AG04450 (cell line): ENCODE measurements around the gene DEGS2. TPM values are rescaled to one million over a fixed set of nuclear protein-coding genes. Genes with fewer than 3 reads are reported as not detected.

Experiments
- CTCF ChIA-PET: fragments of 300-600, 350-600 bp; formaldehyde crosslinking; extraction: SDS; loops from one replicate; lab custom pipeline; 2022; ENCODE audit warnings: antibody characterized with exemption, inconsistent platforms; lab: Charles Lee
- POLR2A ChIA-PET: fragments of 350-600 bp; formaldehyde crosslinking; extraction: SDS; loops from one replicate; lab custom pipeline; 2021; ENCODE audit warnings: antibody characterized with exemption, inconsistent platforms; lab: Yijun Ruan, JAX
- DNase-seq: peaks from one replicate; pipeline ENCODE4 v3.0.0-alpha.2; 2011; ENCODE audit warnings: low read depth, low spot score
- H3K27ac ChIP-seq: one replicate; pipeline ENCODE4 v1.5.1; 2012; ENCODE audit warnings: low read depth, low read length, control low read depth
- H3K27me3 ChIP-seq: one replicate; pipeline ENCODE4 v1.6.0; 2012; ENCODE audit warnings: low read length; ENCODE audit not compliant: control insufficient read depth, insufficient read depth
- H3K4me3 ChIP-seq: 2 replicates; pipeline ENCODE4 v1.5.1; 2011; ENCODE audit warnings: mild to moderate bottlenecking, low read depth, low read length, control low read depth
- H3K9me3 ChIP-seq: 2 replicates; pipeline ENCODE4 v1.5.1; 2012; ENCODE audit warnings: low read length; ENCODE audit not compliant: control insufficient read depth, insufficient read depth
- polyA plus RNA-seq: library from polyadenylated mRNA; depleted of rRNA; stranded (reverse); fragments of >200 nt; gene quantifications from 2 replicates; pipeline ENCODE4 v1.2.3, GENCODE V29; 2011
- TF ChIP-seq, protein P1 (sequence below): IDR thresholded peaks from 2 replicates; pipeline ENCODE4 v1.5.1; 2011; ENCODE audit warnings: low read depth, low read length, control low read depth, inconsistent platforms

The DEGS2 gene
- polyA plus RNA-seq, 1 experiment: not detected

DNA sequence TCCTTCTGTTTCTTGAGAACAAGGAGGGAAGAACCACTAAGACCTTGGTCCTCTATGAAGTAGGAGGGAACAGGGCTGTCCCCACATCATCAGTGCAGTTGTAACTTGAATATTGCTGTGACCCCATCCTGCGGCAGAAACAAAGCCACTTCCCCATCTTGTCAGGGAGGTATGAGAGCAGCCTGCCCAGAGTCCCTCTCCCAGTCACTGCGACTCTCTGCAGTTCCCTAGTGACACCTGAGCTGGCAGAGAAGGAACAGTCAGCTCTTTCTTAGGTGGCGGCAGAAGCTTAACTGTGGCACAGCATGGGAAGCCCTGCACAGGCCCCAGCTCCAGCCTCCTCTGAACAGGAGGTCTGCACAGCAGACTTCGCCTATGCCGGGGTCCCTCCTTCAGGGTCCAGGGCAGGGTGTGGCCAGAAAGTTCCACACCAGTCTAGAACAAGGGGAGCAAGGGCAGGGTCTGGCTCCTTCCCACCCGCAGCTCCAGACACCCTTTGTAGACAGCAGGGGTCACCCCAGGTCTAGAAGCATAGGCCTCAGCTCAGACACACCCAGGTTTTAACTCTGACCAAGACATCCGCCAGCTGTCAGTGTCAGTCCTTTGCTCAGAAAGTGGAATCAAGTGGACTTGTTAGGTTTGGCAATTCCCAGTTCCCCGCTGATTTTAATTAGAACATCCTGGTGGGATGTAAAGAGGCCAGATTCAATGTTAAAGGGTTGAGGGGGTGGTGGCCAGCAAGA is 36.8 kb downstream of the DEGS2 start:
- no peaks in the 10 kb centered on the region for H3K9me3 ChIP-seq
- no peak for DNase-seq
- no peak overlapping the region for H3K4me3 ChIP-seq
- H3K27me3 ChIP-seq: no peaks in the 10 kb centered on the region
- TF ChIP-seq, protein P1, sequence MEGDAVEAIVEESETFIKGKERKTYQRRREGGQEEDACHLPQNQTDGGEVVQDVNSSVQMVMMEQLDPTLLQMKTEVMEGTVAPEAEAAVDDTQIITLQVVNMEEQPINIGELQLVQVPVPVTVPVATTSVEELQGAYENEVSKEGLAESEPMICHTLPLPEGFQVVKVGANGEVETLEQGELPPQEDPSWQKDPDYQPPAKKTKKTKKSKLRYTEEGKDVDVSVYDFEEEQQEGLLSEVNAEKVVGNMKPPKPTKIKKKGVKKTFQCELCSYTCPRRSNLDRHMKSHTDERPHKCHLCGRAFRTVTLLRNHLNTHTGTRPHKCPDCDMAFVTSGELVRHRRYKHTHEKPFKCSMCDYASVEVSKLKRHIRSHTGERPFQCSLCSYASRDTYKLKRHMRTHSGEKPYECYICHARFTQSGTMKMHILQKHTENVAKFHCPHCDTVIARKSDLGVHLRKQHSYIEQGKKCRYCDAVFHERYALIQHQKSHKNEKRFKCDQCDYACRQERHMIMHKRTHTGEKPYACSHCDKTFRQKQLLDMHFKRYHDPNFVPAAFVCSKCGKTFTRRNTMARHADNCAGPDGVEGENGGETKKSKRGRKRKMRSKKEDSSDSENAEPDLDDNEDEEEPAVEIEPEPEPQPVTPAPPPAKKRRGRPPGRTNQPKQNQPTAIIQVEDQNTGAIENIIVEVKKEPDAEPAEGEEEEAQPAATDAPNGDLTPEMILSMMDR: no peak
- POLR2A ChIA-PET: no interaction called here
- CTCF ChIA-PET: no interaction called here
- H3K27ac ChIP-seq: no peak overlapping the region

DNA sequence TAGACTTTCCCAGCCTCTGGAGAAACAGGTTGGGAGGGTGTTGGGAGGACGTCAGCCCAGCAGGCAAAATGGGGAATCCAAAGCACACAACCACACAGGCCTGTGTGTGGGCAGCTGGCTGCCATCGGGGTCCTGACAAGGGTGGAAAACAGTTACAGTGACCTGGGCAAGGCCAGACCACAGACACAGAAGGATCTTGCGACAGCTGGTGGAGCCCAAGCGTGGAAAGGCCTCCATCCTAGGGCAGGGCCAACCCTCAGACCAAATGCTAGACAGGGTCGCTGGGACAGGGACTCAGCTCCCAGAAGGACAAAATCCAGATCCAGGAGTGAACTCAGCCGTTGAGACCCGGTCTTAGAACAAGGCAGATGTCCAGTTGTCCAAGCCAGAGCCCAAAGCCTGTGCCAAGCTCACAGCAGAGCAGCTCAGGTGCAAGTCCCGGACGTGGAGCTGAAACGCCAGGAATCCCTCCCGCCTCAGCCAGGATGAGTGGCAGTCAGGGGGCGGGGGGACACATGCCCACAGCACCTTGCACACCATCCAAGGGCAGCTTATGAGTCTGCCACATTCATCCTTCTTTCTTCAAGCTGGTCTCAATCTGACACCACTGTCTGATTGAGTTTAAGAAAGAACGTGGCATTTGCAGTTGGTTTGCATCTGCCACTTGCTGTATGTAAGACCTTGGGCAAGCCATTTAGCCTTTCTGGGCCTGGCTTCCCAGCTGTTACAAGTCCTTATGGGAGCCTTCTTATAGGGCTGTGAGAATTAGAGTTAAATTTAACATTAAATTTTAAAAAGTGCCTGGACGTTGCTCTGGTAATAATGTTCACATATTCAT is 37.6 kb downstream of the DEGS2 start:
- H3K27ac ChIP-seq: no peak overlapping the region
- no peaks in the 10 kb centered on the region for H3K27me3 ChIP-seq
- no peak overlapping the region for H3K4me3 ChIP-seq
- ChIA-PET POLR2A (no interaction called here), CTCF (interaction anchor here (0.9 kb wide), 1 partner anchor 71 kb away, joined by 3 read pairs; no protein-coding TSS in a partner anchor)
- TF ChIP-seq, protein P1: no peak
- no peaks in the 10 kb centered on the region for H3K9me3 ChIP-seq
- DNase-seq: no peak

- Histone ChIP-seq H3K27ac (no peak overlapping the region), H3K9me3 (no peaks in the 10 kb centered on the region), H3K27me3 (no peaks in the 10 kb centered on the region), H3K4me3 (no peak overlapping the region)
- CTCF ChIA-PET: interaction anchor here (1.7 kb wide), 1 partner anchor 13 kb away, joined by 5 read pairs; no protein-coding TSS in a partner anchor
- DNase-seq: no peak
- POLR2A ChIA-PET: no interaction called here
- TF ChIP-seq, protein P1: no peak
Observed at GRCh38 chr14:100120522-100121269, 38.7 kb downstream of the DEGS2 start.

GRCh38 chr14:100119251-100119650 is 40.2 kb downstream of the DEGS2 start:
- DNase-seq: no peak
- TF ChIP-seq, protein P1: no peak
- H3K27ac ChIP-seq: no peak overlapping the region
- ChIA-PET CTCF (interaction anchor here (1.2 kb wide), 1 partner anchor 127 kb away, joined by 3 read pairs; no protein-coding TSS in a partner anchor), POLR2A (no interaction called here)
- H3K27me3 ChIP-seq: no peaks in the 10 kb centered on the region
- no peaks in the 10 kb centered on the region for H3K9me3 ChIP-seq
- H3K4me3 ChIP-seq: no peak overlapping the region
